Neural cell (in vitro differentiated cells): ENCODE data around the gene RFPL2. TPM values are rescaled to one million over a fixed set of nuclear protein-coding genes. Genes with fewer than 3 reads are reported as not detected.

ENCODE experiments used
- H2AFZ ChIP-seq: fragments of 200-600, 300-800 bp; sonication (generic), shearing (Covaris generic); 2 replicates; pipeline ENCODE4 v1.6.0; 2014; ENCODE audit warnings: low read depth, mild to moderate bottlenecking, antibody characterized with exemption, low read length, moderate library complexity
- H3F3A ChIP-seq: fragments of 200-600 bp; shearing (Covaris generic); 2 replicates; pipeline ENCODE4 v1.6.1; 2016; ENCODE audit warnings: mild to moderate bottlenecking, moderate library complexity, mixed read lengths, antibody characterized with exemption, low read length; ENCODE audit not compliant: insufficient read depth, poor library complexity, severe bottlenecking
- H3K27ac ChIP-seq: fragments of 200-600, 300-800 bp; sonication (generic), shearing (Covaris generic); 2 replicates; pipeline ENCODE4 v1.5.1; 2014; ENCODE audit warnings: mild to moderate bottlenecking, low read length, moderate library complexity
- H3K27me3 ChIP-seq: fragments of 300-800, 200-600 bp; sonication (generic), shearing (Covaris generic); 2 replicates; pipeline ENCODE4 v1.6.0; 2014; ENCODE audit warnings: mild to moderate bottlenecking, low read depth, low read length, moderate library complexity; ENCODE audit not compliant: insufficient read depth
- H3K36me3 ChIP-seq: fragments of 300-800, 200-600 bp; sonication (generic), shearing (Covaris generic); 2 replicates; pipeline ENCODE4 v1.5.1; 2014; ENCODE audit warnings: mild to moderate bottlenecking, antibody characterized with exemption, low read length, moderate library complexity; ENCODE audit not compliant: insufficient read depth
- H3K4me2 ChIP-seq: fragments of 300-800, 200-600 bp; sonication (generic), shearing (Covaris generic); 2 replicates; pipeline ENCODE4 v1.6.0; 2014; ENCODE audit warnings: mild to moderate bottlenecking, low read length
- H3K4me3 ChIP-seq: fragments of 300-800, 200-600 bp; sonication (generic), shearing (Covaris generic); 2 replicates; pipeline ENCODE4 v1.5.1; 2014; ENCODE audit warnings: mild to moderate bottlenecking, low read length, moderate library complexity
- H3K79me2 ChIP-seq: fragments of 200-600 bp; shearing (Covaris generic); replicated peaks from 2 replicates; pipeline ENCODE4 v1.6.0; 2014; ENCODE audit warnings: mild to moderate bottlenecking, low read length, moderate library complexity; ENCODE audit not compliant: insufficient read depth
- H3K9ac ChIP-seq: fragments of 300-800, 200-600 bp; sonication (generic), shearing (Covaris generic); 2 replicates; pipeline ENCODE4 v1.6.1; 2016; ENCODE audit warnings: mild to moderate bottlenecking, low read length, mixed read lengths
- H3K9me2 ChIP-seq: fragments of 200-600 bp; shearing (Covaris generic); 2 replicates; pipeline ENCODE4 v1.6.1; 2016; ENCODE audit warnings: mild to moderate bottlenecking, low read length, mixed read lengths; ENCODE audit not compliant: insufficient read depth
- H3K9me3 ChIP-seq: fragments of 200-600, 300-800 bp; sonication (generic), shearing (Covaris generic); 2 replicates; pipeline ENCODE4 v1.6.1; 2016; ENCODE audit warnings: mild to moderate bottlenecking, mixed run types, low read length, moderate library complexity, mixed read lengths
- H4K20me1 ChIP-seq: fragments of 200-600 bp; shearing (Covaris generic); 2 replicates; pipeline ENCODE4 v1.6.1; 2016; ENCODE audit warnings: mild to moderate bottlenecking, mixed run types; ENCODE audit not compliant: insufficient read depth
- EP300 ChIP-seq: fragments of 450-650 bp; conservative IDR thresholded peaks from 2 replicates; pipeline ENCODE4 v1.6.1; 2014; ENCODE audit warnings: antibody characterized with exemption, mild to moderate bottlenecking, moderate library complexity; ENCODE audit not compliant: poor library complexity, severe bottlenecking
- EZH2 ChIP-seq: fragments of 200-600, 300-800 bp; shearing (Covaris generic), sonication (generic); IDR thresholded peaks from 2 replicates; pipeline ENCODE4 v1.6.1; 2014; ENCODE audit warnings: antibody characterized with exemption, low read length, borderline replicate concordance, mild to moderate bottlenecking; ENCODE audit not compliant: insufficient read depth, poor library complexity, severe bottlenecking
- MXI1 ChIP-seq: fragments of 450-650 bp; conservative IDR thresholded peaks from 2 replicates; pipeline ENCODE4 v1.6.1; 2014; ENCODE audit warnings: antibody characterized with exemption, mild to moderate bottlenecking; ENCODE audit not compliant: poor library complexity, severe bottlenecking
- POLR2AphosphoS5 ChIP-seq: IDR thresholded peaks from 2 replicates; pipeline ENCODE4 v1.6.1; 2012
- RAD21 ChIP-seq: fragments of 450-650 bp; conservative IDR thresholded peaks from 2 replicates; pipeline ENCODE4 v1.6.1; 2014; ENCODE audit warnings: antibody characterized with exemption, mild to moderate bottlenecking, moderate library complexity
- SMC3 ChIP-seq: fragments of 450-650 bp; conservative IDR thresholded peaks from 2 replicates; pipeline ENCODE4 v1.6.1; 2014; ENCODE audit warnings: antibody characterized with exemption, mild to moderate bottlenecking, moderate library complexity; ENCODE audit not compliant: poor library complexity
- TAF1 ChIP-seq: IDR thresholded peaks from 2 replicates; pipeline ENCODE4 v1.6.1; 2012; ENCODE audit warnings: low read depth
- polyA plus RNA-seq: library from polyadenylated mRNA; depleted of rRNA; stranded (reverse); fragments of >200 nt; gene quantifications from 2 replicates; pipeline ENCODE4 v1.2.3, GENCODE V29; 2014
- TF ChIP-seq, protein P1 (sequence below): fragments of 450-650 bp; IDR thresholded peaks from 2 replicates; pipeline ENCODE4 v1.5.1; 2014; ENCODE audit warnings: antibody characterized with exemption, mild to moderate bottlenecking, moderate library complexity; ENCODE audit not compliant: poor library complexity, severe bottlenecking
- TF ChIP-seq, protein P2 (sequence below): IDR thresholded peaks from 2 replicates; pipeline ENCODE4 v1.6.1; 2012; ENCODE audit warnings: borderline replicate concordance

The RFPL2 gene
- polyA plus RNA-seq, 1 donor from 2014 or later = 9.7 TPM

DNA sequence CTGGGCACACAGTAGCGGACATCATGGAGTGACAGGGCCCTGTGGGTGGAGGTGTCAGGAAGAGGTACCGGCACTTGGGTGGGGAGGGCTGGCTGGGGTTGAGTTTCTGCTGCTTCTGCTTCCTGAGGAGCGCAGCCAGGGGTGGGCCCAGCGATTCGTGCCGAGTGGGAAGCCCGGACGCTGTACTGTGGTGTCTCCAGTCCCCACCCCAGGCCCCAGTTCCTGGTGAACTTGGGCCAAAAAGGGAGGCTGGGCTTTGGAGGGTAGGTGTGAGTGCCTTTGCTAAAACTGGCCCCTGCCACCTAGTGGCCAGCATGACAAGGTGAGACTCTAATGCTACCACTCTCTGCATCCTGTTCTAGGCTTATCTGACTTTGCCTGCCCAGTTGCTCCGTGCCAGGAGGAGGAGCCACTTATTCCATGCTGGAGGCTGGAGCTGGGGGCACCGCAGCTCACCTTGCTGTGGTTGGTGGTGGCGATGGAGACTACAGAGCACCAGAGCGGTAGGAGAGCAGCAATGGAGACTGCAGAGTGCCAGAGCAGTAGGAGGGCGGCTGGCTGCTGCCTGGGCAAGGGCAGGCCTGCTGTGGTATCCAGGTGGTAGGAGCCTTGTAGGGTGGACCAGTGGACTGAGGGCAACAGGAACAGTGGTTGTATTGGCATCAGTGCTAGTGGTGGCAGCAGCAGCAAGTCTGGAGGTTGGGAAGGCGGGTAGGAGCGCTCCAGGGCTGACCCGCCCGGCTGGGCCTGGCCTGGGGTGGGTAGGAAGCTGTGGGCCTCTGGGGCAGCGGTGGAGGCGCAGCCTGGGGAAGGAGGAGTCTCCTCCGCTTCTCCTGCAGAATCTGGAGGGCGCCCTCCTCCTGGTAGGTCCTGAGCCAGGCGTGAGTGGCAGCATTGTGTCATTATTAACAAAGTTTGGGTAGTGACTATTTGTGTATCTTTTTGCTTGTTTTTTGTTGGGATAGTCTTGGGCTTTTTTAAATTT, 2.2 kb upstream of the RFPL2 start:
- peak overlapping the region; percentile 81 for H3K4me3 ChIP-seq
- no peaks in the 10 kb centered on the region for H3K9me3 ChIP-seq
- H3K27me3 ChIP-seq = peaks cover 18% of the 10 kb centered on the region
- no peaks in the 10 kb centered on the region for H3K79me2 ChIP-seq
- peaks cover 6% of the 10 kb centered on the region for H3F3A ChIP-seq
- H3K36me3 ChIP-seq = no peaks in the 10 kb centered on the region
- no peak overlapping the region for H3K9ac ChIP-seq
- no peaks in the 10 kb centered on the region for H3K9me2 ChIP-seq
- no peak overlapping the region for H3K4me2 ChIP-seq
- H3K27ac ChIP-seq = no peak overlapping the region
- H4K20me1 ChIP-seq = no peaks in the 10 kb centered on the region
- no peak for TF ChIP-seq EZH2
- TF ChIP-seq, protein P1, sequence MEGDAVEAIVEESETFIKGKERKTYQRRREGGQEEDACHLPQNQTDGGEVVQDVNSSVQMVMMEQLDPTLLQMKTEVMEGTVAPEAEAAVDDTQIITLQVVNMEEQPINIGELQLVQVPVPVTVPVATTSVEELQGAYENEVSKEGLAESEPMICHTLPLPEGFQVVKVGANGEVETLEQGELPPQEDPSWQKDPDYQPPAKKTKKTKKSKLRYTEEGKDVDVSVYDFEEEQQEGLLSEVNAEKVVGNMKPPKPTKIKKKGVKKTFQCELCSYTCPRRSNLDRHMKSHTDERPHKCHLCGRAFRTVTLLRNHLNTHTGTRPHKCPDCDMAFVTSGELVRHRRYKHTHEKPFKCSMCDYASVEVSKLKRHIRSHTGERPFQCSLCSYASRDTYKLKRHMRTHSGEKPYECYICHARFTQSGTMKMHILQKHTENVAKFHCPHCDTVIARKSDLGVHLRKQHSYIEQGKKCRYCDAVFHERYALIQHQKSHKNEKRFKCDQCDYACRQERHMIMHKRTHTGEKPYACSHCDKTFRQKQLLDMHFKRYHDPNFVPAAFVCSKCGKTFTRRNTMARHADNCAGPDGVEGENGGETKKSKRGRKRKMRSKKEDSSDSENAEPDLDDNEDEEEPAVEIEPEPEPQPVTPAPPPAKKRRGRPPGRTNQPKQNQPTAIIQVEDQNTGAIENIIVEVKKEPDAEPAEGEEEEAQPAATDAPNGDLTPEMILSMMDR = peak; percentile 50
- no peak for TF ChIP-seq POLR2AphosphoS5
- H2AFZ ChIP-seq = no peak overlapping the region

DNA sequence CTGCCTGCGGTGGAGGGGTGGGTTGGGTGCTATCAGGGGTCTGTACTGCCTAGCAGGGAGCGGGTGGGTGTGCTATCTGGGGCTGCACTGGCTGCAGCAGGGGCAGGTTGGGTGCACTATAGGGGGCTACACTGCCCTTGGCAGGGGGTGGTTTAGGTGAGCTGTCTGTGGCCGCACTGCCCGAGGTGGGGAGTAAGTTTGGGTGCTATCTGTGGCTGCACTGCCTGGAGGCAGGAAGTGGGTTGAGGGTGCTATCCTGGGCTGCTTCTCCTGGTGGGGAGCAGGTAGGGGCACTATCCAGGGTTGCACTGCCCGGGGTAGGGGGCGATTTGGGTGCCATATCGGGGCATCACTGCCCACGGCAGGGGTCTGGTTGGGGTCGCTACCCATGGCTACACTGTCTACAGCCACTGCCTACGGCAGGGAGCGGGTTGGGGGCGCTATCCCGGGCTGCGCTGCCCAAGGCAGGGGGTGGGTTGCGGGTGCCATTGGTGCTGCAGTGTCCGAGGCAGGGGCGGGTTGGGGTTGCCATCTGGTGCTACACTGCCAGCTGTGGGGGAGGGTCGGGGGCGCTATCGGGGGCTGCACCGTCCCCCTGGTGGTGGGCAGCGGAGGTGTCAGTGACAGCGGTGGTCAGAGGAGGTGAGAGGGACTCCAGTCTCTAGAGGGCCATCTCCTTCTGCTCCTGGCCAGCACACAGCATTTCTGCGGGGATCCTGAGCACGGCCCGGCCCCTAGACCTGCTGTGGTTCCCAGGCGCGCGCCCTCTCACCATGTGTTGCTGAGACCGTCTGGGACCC, 1.3 kb upstream of the RFPL2 start:
- peak overlapping the region; percentile 81 for H3K4me3 ChIP-seq
- no peaks in the 10 kb centered on the region for H3K9me3 ChIP-seq
- H3K36me3 ChIP-seq = no peaks in the 10 kb centered on the region
- H3K4me2 ChIP-seq = peak overlapping the region; percentile 75
- H3F3A ChIP-seq = peaks cover 6% of the 10 kb centered on the region
- no peak overlapping the region for H3K27ac ChIP-seq
- no peak for TF ChIP-seq SMC3
- no peak for TF ChIP-seq POLR2AphosphoS5
- no peak for TF ChIP-seq EZH2
- TF ChIP-seq MXI1 = no peak
- TF ChIP-seq RAD21 = no peak
- no peak for TF ChIP-seq EP300
- no peak for TF ChIP-seq TAF1
- TF ChIP-seq, protein P2, sequence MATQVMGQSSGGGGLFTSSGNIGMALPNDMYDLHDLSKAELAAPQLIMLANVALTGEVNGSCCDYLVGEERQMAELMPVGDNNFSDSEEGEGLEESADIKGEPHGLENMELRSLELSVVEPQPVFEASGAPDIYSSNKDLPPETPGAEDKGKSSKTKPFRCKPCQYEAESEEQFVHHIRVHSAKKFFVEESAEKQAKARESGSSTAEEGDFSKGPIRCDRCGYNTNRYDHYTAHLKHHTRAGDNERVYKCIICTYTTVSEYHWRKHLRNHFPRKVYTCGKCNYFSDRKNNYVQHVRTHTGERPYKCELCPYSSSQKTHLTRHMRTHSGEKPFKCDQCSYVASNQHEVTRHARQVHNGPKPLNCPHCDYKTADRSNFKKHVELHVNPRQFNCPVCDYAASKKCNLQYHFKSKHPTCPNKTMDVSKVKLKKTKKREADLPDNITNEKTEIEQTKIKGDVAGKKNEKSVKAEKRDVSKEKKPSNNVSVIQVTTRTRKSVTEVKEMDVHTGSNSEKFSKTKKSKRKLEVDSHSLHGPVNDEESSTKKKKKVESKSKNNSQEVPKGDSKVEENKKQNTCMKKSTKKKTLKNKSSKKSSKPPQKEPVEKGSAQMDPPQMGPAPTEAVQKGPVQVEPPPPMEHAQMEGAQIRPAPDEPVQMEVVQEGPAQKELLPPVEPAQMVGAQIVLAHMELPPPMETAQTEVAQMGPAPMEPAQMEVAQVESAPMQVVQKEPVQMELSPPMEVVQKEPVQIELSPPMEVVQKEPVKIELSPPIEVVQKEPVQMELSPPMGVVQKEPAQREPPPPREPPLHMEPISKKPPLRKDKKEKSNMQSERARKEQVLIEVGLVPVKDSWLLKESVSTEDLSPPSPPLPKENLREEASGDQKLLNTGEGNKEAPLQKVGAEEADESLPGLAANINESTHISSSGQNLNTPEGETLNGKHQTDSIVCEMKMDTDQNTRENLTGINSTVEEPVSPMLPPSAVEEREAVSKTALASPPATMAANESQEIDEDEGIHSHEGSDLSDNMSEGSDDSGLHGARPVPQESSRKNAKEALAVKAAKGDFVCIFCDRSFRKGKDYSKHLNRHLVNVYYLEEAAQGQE = no peak
- TF ChIP-seq, protein P1 = no peak
- no peaks in the 10 kb centered on the region for H4K20me1 ChIP-seq
- H3K9me2 ChIP-seq = no peaks in the 10 kb centered on the region
- H3K27me3 ChIP-seq = peaks cover 27% of the 10 kb centered on the region
- H3K9ac ChIP-seq = peak overlapping the region; percentile 84
- no peak overlapping the region for H2AFZ ChIP-seq
- no peaks in the 10 kb centered on the region for H3K79me2 ChIP-seq
